CD4-positive, CD25-positive, alpha-beta regulatory T cell (primary cell): ENCODE measurements around the gene PARD3. TPM values are rescaled to one million over a fixed set of nuclear protein-coding genes. Genes with fewer than 3 reads are reported as not detected.

ENCODE experiments used
- ATAC-seq, 2 donors: fragments of 150-1000 bp; cut with Tn5 transposase; one replicate each; pipeline ENCODE4 v1.10.0; 2021; ENCODE audit warnings: low read depth in 2 of 2, moderate number of reproducible peaks in 2 of 2, moderate library complexity in 1 of 2
- DNase-seq, 3 donors: peaks; one replicate each; pipeline versions ENCODE4 v3.0.0 to v3.0.0-alpha.2; 2012 to 2022; ENCODE audit warnings: mixed read lengths in 1 of 3
- H3K27ac ChIP-seq: one replicate; pipeline ENCODE4 v1.7.0; 2013; ENCODE audit warnings: mild to moderate bottlenecking, low read length; ENCODE audit not compliant: insufficient read depth, poor library complexity, severe bottlenecking
- H3K27me3 ChIP-seq: one replicate; pipeline ENCODE4 v1.7.0; 2013; ENCODE audit warnings: low read length; ENCODE audit not compliant: control insufficient read depth, insufficient read depth
- H3K36me3 ChIP-seq: one replicate; pipeline ENCODE4 v1.7.0; 2013; ENCODE audit warnings: mild to moderate bottlenecking, low read length, moderate library complexity; ENCODE audit not compliant: control insufficient read depth, insufficient read depth
- H3K4me1 ChIP-seq: 2 replicates; pipeline ENCODE4 v1.7.0; 2013; ENCODE audit warnings: mild to moderate bottlenecking, low read length; ENCODE audit not compliant: insufficient read depth, control insufficient read depth, poor library complexity, severe bottlenecking
- H3K4me3 ChIP-seq: one replicate; pipeline ENCODE4 v1.7.0; 2013; ENCODE audit warnings: low read depth, mild to moderate bottlenecking, low read length, moderate library complexity
- H3K9me3 ChIP-seq, 2 experiments: 1 replicate in 1 of 2; 2 replicates in 1 of 2; pipeline ENCODE4 v1.7.0; 2013; ENCODE audit warnings: low read length in 2 of 2, mild to moderate bottlenecking in 1 of 2, moderate library complexity in 1 of 2; ENCODE audit not compliant: control insufficient read depth in 2 of 2
- H3K27ac Mint-ChIP-seq, 3 donors: one replicate each; pipeline ENCODE4 v1.8.0; 2020 to 2022; ENCODE audit warnings: mild to moderate bottlenecking in 3 of 3, mixed read lengths in 3 of 3, moderate library complexity in 2 of 3
- H3K27me3 Mint-ChIP-seq: one replicate; pipeline ENCODE4 v1.8.0; 2022; ENCODE audit warnings: mild to moderate bottlenecking, mixed read lengths
- H3K36me3 Mint-ChIP-seq: one replicate; pipeline ENCODE4 v1.8.0; 2020; ENCODE audit warnings: mixed read lengths
- H3K4me1 Mint-ChIP-seq, 4 donors: one replicate each; pipeline ENCODE4 v1.8.0; 2020 to 2022; ENCODE audit warnings: mixed read lengths in 4 of 4, mild to moderate bottlenecking in 1 of 4
- H3K4me3 Mint-ChIP-seq, 4 donors: one replicate each; pipeline ENCODE4 v1.8.0; 2020 to 2022; ENCODE audit warnings: mild to moderate bottlenecking in 4 of 4, mixed read lengths in 4 of 4, moderate library complexity in 3 of 4
- H3K9me3 Mint-ChIP-seq, 7 donors: one replicate each; pipeline ENCODE4 v1.8.0; 2020 to 2022; ENCODE audit warnings: mixed read lengths in 7 of 7, mild to moderate bottlenecking in 3 of 7, moderate library complexity in 2 of 7
- polyA plus RNA-seq, 4 donors: library from polyadenylated mRNA; unstranded; fragments of 300-500 nt; fragmentation: Illumina TruSeq; gene quantifications; one replicate each; pipeline ENCODE4 v1.2.3, GENCODE V29; 2021
- total RNA-seq: library from RNA; stranded (reverse); gene quantifications from one replicate; pipeline ENCODE4 v1.2.3, GENCODE V29; 2022

Gene PARD3
- total and polyA plus RNA-seq, 5 donors from 2014 or later = 0.08 to 0.79 TPM; not detected in 3

DNA sequence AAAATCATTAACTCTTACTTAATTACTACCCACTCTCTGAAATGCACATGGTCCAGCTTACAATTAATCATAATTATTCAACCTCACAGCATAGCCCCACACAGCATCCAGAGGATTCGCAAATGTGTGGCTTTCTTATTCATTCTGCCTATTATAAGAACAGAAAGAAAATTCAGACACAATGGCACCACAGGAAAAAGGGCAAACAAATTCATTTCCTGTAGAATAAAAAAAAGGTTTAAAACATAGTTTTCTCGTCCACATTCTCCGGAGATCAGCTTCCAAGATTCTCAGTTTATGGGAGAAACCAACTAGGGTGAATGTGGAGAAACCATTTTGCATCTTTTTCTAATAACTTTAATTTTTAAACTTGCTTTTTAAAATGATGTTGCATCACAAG is 201.6 kb downstream of the PARD3 start:
- Mint-ChIP-seq H3K4me1 (no peaks in the 10 kb centered on the region), H3K27me3 (peaks cover 5% of the 10 kb centered on the region), H3K9me3 (peaks cover 0 to 4% (median 0%) of the 10 kb centered on the region in 7 donors), H3K4me3 (no peak overlapping the region), H3K36me3 (no peaks in the 10 kb centered on the region), H3K27ac (no peak overlapping the region)
- no peak overlapping the region for H3K4me3 ChIP-seq
- no peaks in the 10 kb centered on the region for H3K36me3 ChIP-seq
- DNase-seq = no peak
- no peaks in the 10 kb centered on the region for H3K4me1 ChIP-seq
- H3K27me3 ChIP-seq = no peaks in the 10 kb centered on the region
- no peaks in the 10 kb centered on the region for H3K9me3 ChIP-seq
- ATAC-seq = no peak
- no peak overlapping the region for H3K27ac ChIP-seq

DNA sequence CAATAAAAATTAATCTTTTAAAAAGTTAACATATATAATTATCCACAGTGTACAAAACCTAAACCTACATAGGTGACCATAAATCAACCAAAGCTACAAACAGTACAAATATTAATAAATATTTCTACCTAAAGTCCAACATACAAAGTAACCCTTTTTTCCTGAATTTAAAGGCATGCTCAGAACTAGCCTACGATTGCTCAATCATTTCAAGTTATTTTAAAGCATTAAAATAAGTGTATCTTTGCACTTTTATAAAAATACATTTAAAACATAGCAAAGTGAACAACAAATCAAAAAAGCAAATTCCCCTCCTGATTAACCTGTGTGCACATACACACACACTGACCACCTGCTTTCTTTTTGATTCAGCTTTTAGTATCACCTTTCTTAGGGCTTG is 202.2 kb downstream of the PARD3 start:
- Histone ChIP-seq H3K9me3 (no peaks in the 10 kb centered on the region), H3K4me3 (no peak overlapping the region), H3K27me3 (no peaks in the 10 kb centered on the region), H3K36me3 (no peaks in the 10 kb centered on the region), H3K27ac (no peak overlapping the region), H3K4me1 (no peaks in the 10 kb centered on the region)
- DNase-seq = no peak
- Mint-ChIP-seq H3K27me3 (peaks cover 5% of the 10 kb centered on the region), H3K4me3 (no peak overlapping the region), H3K9me3 (peaks cover 0 to 4% (median 0%) of the 10 kb centered on the region in 7 donors), H3K27ac (no peak overlapping the region), H3K36me3 (no peaks in the 10 kb centered on the region), H3K4me1 (no peaks in the 10 kb centered on the region)
- no peak for ATAC-seq

DNA sequence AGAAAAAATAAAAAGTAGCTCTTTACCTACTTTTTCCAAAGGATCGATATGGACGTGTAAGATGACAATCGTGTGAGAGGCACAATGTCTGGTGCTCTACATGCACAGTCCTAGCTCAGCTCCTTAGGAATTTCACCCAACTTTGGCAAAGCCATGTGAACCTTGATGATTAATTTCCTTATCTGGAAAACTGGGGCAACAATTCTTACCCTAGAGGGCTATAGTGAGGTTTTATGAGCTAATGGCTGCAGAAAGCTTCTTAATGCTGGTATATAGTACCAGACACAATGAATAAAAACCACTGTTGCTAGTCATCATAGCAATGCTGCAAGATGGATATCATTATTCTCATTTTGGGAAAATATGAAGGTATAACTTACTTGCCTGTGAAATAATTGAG is 202.7 kb downstream of the PARD3 start:
- no peak overlapping the region for H3K4me3 Mint-ChIP-seq
- Histone ChIP-seq H3K27ac (no peak overlapping the region), H3K36me3 (no peaks in the 10 kb centered on the region), H3K4me1 (no peaks in the 10 kb centered on the region), H3K9me3 (no peaks in the 10 kb centered on the region), H3K27me3 (no peaks in the 10 kb centered on the region), H3K4me3 (no peak overlapping the region)
- ATAC-seq (no peak), DNase-seq (no peak)
- H3K27ac Mint-ChIP-seq = no peak overlapping the region
- H3K4me1 Mint-ChIP-seq = no peaks in the 10 kb centered on the region
- peaks cover 5% of the 10 kb centered on the region for H3K27me3 Mint-ChIP-seq
- H3K9me3 Mint-ChIP-seq = peaks cover 0 to 4% (median 0%) of the 10 kb centered on the region in 7 donors
- H3K36me3 Mint-ChIP-seq = no peaks in the 10 kb centered on the region

DNA sequence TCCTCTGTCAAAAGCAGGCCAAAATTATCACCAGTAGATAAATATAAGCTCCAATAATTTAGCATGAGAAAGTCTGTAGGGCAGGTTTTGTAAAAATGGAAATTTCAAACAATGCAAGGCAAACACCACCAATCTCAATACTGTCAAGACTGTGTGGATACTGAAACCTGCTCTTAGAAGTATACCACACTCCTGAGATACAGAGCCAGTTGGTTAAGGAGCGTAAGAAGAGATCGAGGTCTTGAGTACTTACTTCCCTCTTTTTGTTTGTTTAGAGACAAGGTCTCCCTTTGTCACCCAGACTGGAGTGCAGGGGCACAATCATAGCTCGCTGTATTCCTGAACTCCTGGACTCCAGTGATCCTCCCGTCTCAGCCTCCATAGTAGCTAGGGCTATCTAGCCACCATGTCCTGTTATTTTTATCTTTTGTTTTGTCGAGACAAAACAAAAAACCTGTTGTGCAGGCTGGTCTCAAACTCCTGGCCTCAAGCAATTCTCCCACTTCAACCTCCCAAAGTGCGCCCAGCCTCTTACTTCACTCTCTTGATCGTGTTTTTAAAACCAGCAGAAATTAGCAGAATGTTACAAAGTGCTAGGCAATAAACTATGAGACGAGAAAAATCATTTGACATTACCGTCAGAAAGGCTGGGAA is 205.7 kb downstream of the PARD3 start:
- H3K27me3 ChIP-seq = no peaks in the 10 kb centered on the region
- ATAC-seq = no peak

DNA sequence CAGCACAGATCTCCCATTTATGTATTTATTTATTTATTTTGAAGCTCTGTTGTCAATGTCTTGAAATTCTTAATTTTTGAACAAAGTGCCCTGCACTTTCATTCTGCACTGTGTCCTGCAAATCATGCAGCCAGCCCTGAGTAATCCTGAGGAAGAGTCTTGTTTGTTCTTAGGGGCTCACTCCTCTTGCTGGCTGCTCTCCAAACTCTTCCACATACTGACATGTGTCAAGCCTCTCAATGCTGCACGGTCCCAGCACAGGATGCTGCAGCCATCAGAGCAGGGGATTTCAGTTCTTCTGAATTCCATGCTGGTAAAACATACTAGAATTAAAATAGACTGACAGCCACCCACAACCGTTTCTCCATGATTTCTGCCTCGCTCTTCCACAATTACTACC is 207.2 kb downstream of the PARD3 start:
- Histone ChIP-seq H3K9me3 (no peaks in the 10 kb centered on the region), H3K36me3 (no peaks in the 10 kb centered on the region), H3K27ac (no peak overlapping the region), H3K4me1 (no peaks in the 10 kb centered on the region), H3K27me3 (no peaks in the 10 kb centered on the region), H3K4me3 (no peak overlapping the region)
- ATAC-seq (no peak), DNase-seq (no peak)
- Mint-ChIP-seq H3K27me3 (peaks cover 4% of the 10 kb centered on the region), H3K4me1 (no peaks in the 10 kb centered on the region), H3K4me3 (no peak overlapping the region), H3K27ac (no peak overlapping the region), H3K36me3 (no peaks in the 10 kb centered on the region), H3K9me3 (peaks cover 0 to 4% (median 0%) of the 10 kb centered on the region in 7 donors)

More for the DNA sequence above, 205.7 kb downstream of the PARD3 start:
- no peak overlapping the region for H3K27ac Mint-ChIP-seq
- no peaks in the 10 kb centered on the region for H3K4me1 ChIP-seq
- no peaks in the 10 kb centered on the region for H3K4me1 Mint-ChIP-seq
- no peaks in the 10 kb centered on the region for H3K9me3 ChIP-seq
- H3K4me3 ChIP-seq = no peak overlapping the region
- no peaks in the 10 kb centered on the region for H3K36me3 ChIP-seq
- H3K9me3 Mint-ChIP-seq = peaks cover 0 to 2% (median 0%) of the 10 kb centered on the region in 7 donors
- H3K36me3 Mint-ChIP-seq = no peaks in the 10 kb centered on the region
- no peak overlapping the region for H3K27ac ChIP-seq
- DNase-seq = no peak
- H3K27me3 Mint-ChIP-seq = peaks cover 5% of the 10 kb centered on the region
- no peak overlapping the region for H3K4me3 Mint-ChIP-seq

DNA sequence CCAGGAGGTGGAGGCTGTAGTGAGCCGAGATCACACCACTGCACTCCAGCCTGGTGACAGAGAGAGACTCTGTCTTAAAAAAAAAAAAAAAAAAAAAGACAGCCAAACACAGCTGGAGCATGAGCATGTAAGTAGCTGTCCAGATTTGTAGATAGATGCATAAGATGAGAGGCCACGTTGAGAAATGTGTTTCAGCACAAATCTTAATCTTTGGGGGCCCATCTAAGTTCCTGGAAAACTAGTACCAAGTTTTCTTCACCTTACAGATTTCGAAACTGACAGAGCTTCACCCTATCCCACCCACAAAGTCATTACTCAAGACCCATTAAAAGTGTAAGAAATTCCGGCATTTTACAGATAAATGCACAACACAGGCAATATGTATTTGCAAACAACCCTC is 208.2 kb downstream of the PARD3 start:
- H3K27ac ChIP-seq = no peak overlapping the region
- H3K27me3 ChIP-seq = no peaks in the 10 kb centered on the region
- no peaks in the 10 kb centered on the region for H3K9me3 ChIP-seq
- DNase-seq (no peak), ATAC-seq (no peak)
- no peaks in the 10 kb centered on the region for H3K36me3 ChIP-seq
- H3K4me1 Mint-ChIP-seq = no peaks in the 10 kb centered on the region
- H3K9me3 Mint-ChIP-seq = peaks cover 0 to 4% (median 0%) of the 10 kb centered on the region in 7 donors
- peak overlapping the region in 1 of 4 donors; percentile 78 for H3K4me3 Mint-ChIP-seq
- H3K36me3 Mint-ChIP-seq = no peaks in the 10 kb centered on the region
- H3K4me1 ChIP-seq = no peaks in the 10 kb centered on the region
- peaks cover 5% of the 10 kb centered on the region for H3K27me3 Mint-ChIP-seq
- H3K27ac Mint-ChIP-seq = no peak overlapping the region
- no peak overlapping the region for H3K4me3 ChIP-seq

DNA sequence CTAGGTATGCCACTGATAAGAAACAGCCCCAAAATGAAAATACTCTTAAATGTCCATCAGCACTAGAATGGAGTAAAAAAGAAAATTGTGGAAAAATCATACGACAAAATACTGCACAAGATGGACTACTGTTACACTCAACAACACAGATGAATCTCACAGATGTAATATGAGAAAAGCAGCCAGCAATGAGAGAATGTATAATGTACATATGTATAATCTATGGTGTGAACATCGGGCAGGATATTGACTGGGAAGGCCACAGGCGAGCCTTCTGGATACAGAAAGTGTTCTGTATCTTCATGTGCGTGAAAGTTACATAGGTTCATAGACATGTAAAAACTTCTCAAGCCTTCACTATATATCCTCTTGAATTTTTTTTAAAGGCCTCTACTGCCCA is 212.6 kb downstream of the PARD3 start:
- Histone ChIP-seq H3K27ac (no peak overlapping the region), H3K4me3 (no peak overlapping the region), H3K36me3 (no peaks in the 10 kb centered on the region), H3K4me1 (no peaks in the 10 kb centered on the region), H3K27me3 (no peaks in the 10 kb centered on the region), H3K9me3 (no peaks in the 10 kb centered on the region)
- ATAC-seq (no peak), DNase-seq (no peak)
- no peaks in the 10 kb centered on the region for H3K36me3 Mint-ChIP-seq
- no peak overlapping the region for H3K27ac Mint-ChIP-seq
- H3K4me1 Mint-ChIP-seq = no peaks in the 10 kb centered on the region
- H3K9me3 Mint-ChIP-seq = peaks cover 0 to 2% (median 0%) of the 10 kb centered on the region in 7 donors
- H3K27me3 Mint-ChIP-seq = peaks cover 5% of the 10 kb centered on the region
- no peak overlapping the region for H3K4me3 Mint-ChIP-seq

DNA sequence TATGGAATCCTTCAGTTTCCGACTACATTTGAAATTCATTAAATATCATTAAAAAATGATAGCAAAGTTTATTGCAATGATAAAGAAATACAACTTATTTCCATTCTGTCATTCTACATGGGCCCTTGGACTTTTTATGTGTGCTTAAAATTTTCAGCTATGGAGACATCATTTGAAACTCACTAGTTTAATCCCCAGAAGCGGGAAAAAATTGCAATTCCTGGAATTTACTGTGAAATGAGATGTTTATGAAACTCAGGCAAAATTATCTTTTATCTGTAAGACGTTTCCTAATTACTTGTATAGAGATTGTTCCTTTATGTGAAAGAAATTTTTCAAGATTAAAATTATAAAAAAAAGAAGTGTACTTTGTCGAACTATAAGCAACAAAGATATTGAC is 213.4 kb downstream of the PARD3 start:
- Histone ChIP-seq H3K36me3 (no peaks in the 10 kb centered on the region), H3K4me1 (no peaks in the 10 kb centered on the region), H3K27me3 (no peaks in the 10 kb centered on the region), H3K4me3 (no peak overlapping the region), H3K27ac (no peak overlapping the region), H3K9me3 (no peaks in the 10 kb centered on the region)
- no peak for DNase-seq
- peaks cover 5% of the 10 kb centered on the region for H3K27me3 Mint-ChIP-seq
- ATAC-seq = no peak
- no peak overlapping the region for H3K27ac Mint-ChIP-seq
- peaks cover 0 to 2% (median 0%) of the 10 kb centered on the region in 7 donors for H3K9me3 Mint-ChIP-seq
- no peaks in the 10 kb centered on the region for H3K4me1 Mint-ChIP-seq
- no peaks in the 10 kb centered on the region for H3K36me3 Mint-ChIP-seq
- no peak overlapping the region for H3K4me3 Mint-ChIP-seq
